H1 (cell line): ENCODE results near the gene SLC6A8. TPM values are rescaled to one million over a fixed set of nuclear protein-coding genes. Genes with fewer than 3 reads are reported as not detected.

Experiments
- CTCF ChIA-PET: fragments of 300-600 bp; sonication (Branson Sonifier 250); formaldehyde crosslinking; loops from one replicate; lab custom pipeline; 2021; ENCODE audit not compliant: partially characterized antibody; lab: Charles Lee
- POLR2A ChIA-PET: fragments of 300-600 bp; sonication (Branson Sonifier 250); formaldehyde crosslinking; loops from one replicate; lab custom pipeline; 2021; ENCODE audit warnings: inconsistent platforms; ENCODE audit not compliant: partially characterized antibody; lab: Charles Lee
- DNase-seq, 2 experiments: peaks; one replicate each; pipeline versions ENCODE4 v3.0.0 to v3.0.0-alpha.2; 2010 to 2022; ENCODE audit warnings: low spot score in 2 of 2, low read depth in 1 of 2, mixed read lengths in 1 of 2
- FAIRE-seq: peaks from 2 replicates; lab custom pipeline; 2011; peaks lifted over from hg19 to GRCh38; lab: Jason Lieb, UNC
- H2AFZ ChIP-seq: 2 replicates; pipeline ENCODE4 v1.8.1; 2012; ENCODE audit warnings: low read length, inconsistent platforms
- H2AK5ac ChIP-seq: 2 replicates; pipeline ENCODE4 v1.6.1; 2013; ENCODE audit warnings: low read depth, low read length
- H2BK120ac ChIP-seq: replicated peaks from 2 replicates; pipeline ENCODE3; 2013; ENCODE audit warnings: low read depth, low read length, inconsistent platforms
- H2BK12ac ChIP-seq: 2 replicates; pipeline ENCODE4 v1.6.1; 2013; ENCODE audit warnings: low read depth, low read length
- H2BK15ac ChIP-seq: 2 replicates; pipeline ENCODE4 v1.6.1; 2013; ENCODE audit warnings: low read length
- H2BK20ac ChIP-seq: 2 replicates; pipeline ENCODE4 v1.6.1; 2013; ENCODE audit warnings: low read length
- H2BK5ac ChIP-seq: 2 replicates; pipeline ENCODE4 v1.6.1; 2013; ENCODE audit warnings: low read depth, low read length
- H3K14ac ChIP-seq: 2 replicates; pipeline ENCODE4 v1.6.1; 2013; ENCODE audit warnings: inconsistent platforms; ENCODE audit not compliant: insufficient read length
- H3K18ac ChIP-seq: 2 replicates; pipeline ENCODE4 v1.6.1; 2013; ENCODE audit warnings: low read length; ENCODE audit errors: extremely low read depth
- H3K23ac ChIP-seq: 2 replicates; pipeline ENCODE4 v1.6.1; 2013; ENCODE audit warnings: inconsistent platforms; ENCODE audit not compliant: insufficient read length
- H3K23me2 ChIP-seq: 2 replicates; pipeline ENCODE4 v1.6.1; 2013; ENCODE audit warnings: low read depth, low read length
- H3K27ac ChIP-seq: 2 replicates; pipeline ENCODE4 v1.6.1; 2011; ENCODE audit warnings: low read depth, low read length, inconsistent platforms
- H3K27me3 ChIP-seq, 4 experiments: replicated peaks in 1 of 4; 1 replicate in 1 of 4; 2 replicates in 3 of 4; pipeline versions ENCODE4 v1.6.1 to v1.8.1; 2011 to 2013; ENCODE audit warnings: low read length in 3 of 4, mild to moderate bottlenecking in 3 of 4, inconsistent platforms in 2 of 4, mixed read lengths in 2 of 4, moderate library complexity in 1 of 4; ENCODE audit not compliant: control insufficient read depth in 3 of 4, insufficient read depth in 3 of 4; ENCODE audit errors: extremely low read depth in 1 of 4
- H3K36me3 ChIP-seq, 4 experiments: 2 replicates each; pipeline versions ENCODE4 v1.6.1 to v1.8.1; 2011 to 2013; ENCODE audit warnings: mild to moderate bottlenecking in 4 of 4, low read length in 3 of 4, moderate library complexity in 2 of 4, control low read depth in 1 of 4, inconsistent platforms in 1 of 4; ENCODE audit not compliant: insufficient read depth in 4 of 4, control insufficient read depth in 2 of 4
- H3K4ac ChIP-seq: replicated peaks from 2 replicates; pipeline ENCODE3; 2013; ENCODE audit warnings: low read length, low read depth, mixed read lengths, inconsistent platforms; ENCODE audit not compliant: insufficient read length
- H3K4me1 ChIP-seq, 4 experiments: replicated peaks in 1 of 4; 1 replicate in 1 of 4; 2 replicates in 3 of 4; pipeline versions ENCODE4 v1.6.1 to v1.8.1; 2011 to 2013; ENCODE audit warnings: low read length in 3 of 4, inconsistent platforms in 2 of 4, mixed read lengths in 1 of 4; ENCODE audit not compliant: insufficient read depth in 4 of 4, control insufficient read depth in 3 of 4
- H3K4me2 ChIP-seq, 2 experiments: 2 replicates each; pipeline versions ENCODE4 v1.6.1 to v1.8.1; 2011 to 2013; ENCODE audit warnings: low read depth in 2 of 2, low read length in 2 of 2, control low read depth in 1 of 2, inconsistent platforms in 1 of 2, mild to moderate bottlenecking in 1 of 2; ENCODE audit not compliant: insufficient read depth in 1 of 2
- H3K4me3 ChIP-seq, 4 experiments: fragments of 200-600, 300-600 bp in 1 of 4; sonication (generic), shearing (Covaris generic), sonication (Bioruptor Twin) in 1 of 4; 2 replicates each; pipeline versions ENCODE4 v1.5.1 to v1.8.1; 2011 to 2016; ENCODE audit warnings: low read length in 4 of 4, low read depth in 3 of 4, control low read depth in 2 of 4, inconsistent platforms in 2 of 4, mild to moderate bottlenecking in 2 of 4, mixed read lengths in 1 of 4, moderate library complexity in 1 of 4; ENCODE audit not compliant: insufficient read depth in 2 of 4; ENCODE audit errors: extremely low read depth in 1 of 4
- H3K56ac ChIP-seq: replicated peaks from 2 replicates; pipeline ENCODE3; 2013; ENCODE audit warnings: low read depth, mild to moderate bottlenecking, mixed read lengths, low read length, inconsistent platforms; ENCODE audit not compliant: insufficient read length
- H3K79me1 ChIP-seq: 2 replicates; pipeline ENCODE4 v1.6.1; 2013; ENCODE audit warnings: low read depth, low read length, control low read depth
- H3K79me2 ChIP-seq, 2 experiments: 2 replicates each; pipeline versions ENCODE4 v1.6.1 to v1.8.1; 2012 to 2013; ENCODE audit warnings: low read length in 2 of 2, mild to moderate bottlenecking in 2 of 2, inconsistent platforms in 1 of 2; ENCODE audit not compliant: insufficient read depth in 2 of 2, control insufficient read depth in 1 of 2
- H3K9ac ChIP-seq, 4 experiments: replicated peaks in 1 of 4; 1 replicate in 1 of 4; 2 replicates in 3 of 4; pipeline versions ENCODE4 v1.6.1 to v1.8.1; 2011 to 2013; ENCODE audit warnings: low read depth in 3 of 4, low read length in 3 of 4, control low read depth in 2 of 4, mild to moderate bottlenecking in 2 of 4, moderate library complexity in 2 of 4, inconsistent platforms in 1 of 4; ENCODE audit errors: extremely low read depth in 1 of 4
- H3K9me3 ChIP-seq, 2 experiments: 2 replicates each; pipeline versions ENCODE4 v1.6.1 to v1.8.1; 2012 to 2013; ENCODE audit warnings: mild to moderate bottlenecking in 2 of 2, moderate library complexity in 2 of 2, control low read depth in 1 of 2, inconsistent platforms in 1 of 2, low read depth in 1 of 2, low read length in 1 of 2, mixed read lengths in 1 of 2; ENCODE audit not compliant: insufficient read depth in 2 of 2
- H4K20me1 ChIP-seq, 2 experiments: replicated peaks in 1 of 2; 2 replicates each; pipeline versions ENCODE3 to v1.8.1; 2011 to 2013; ENCODE audit warnings: inconsistent platforms in 2 of 2, low read length in 2 of 2, mild to moderate bottlenecking in 1 of 2; ENCODE audit not compliant: insufficient read depth in 2 of 2, control insufficient read depth in 1 of 2
- H4K5ac ChIP-seq: 2 replicates; pipeline ENCODE4 v1.6.1; 2013; ENCODE audit warnings: low read length, low read depth, mixed read lengths, inconsistent platforms; ENCODE audit not compliant: insufficient read length
- H4K8ac ChIP-seq: 2 replicates; pipeline ENCODE4 v1.8.0; 2013; ENCODE audit warnings: mild to moderate bottlenecking, moderate library complexity, low read length, inconsistent platforms; ENCODE audit not compliant: insufficient read depth; ENCODE audit errors: extremely low read depth
- H4K91ac ChIP-seq: replicated peaks from 2 replicates; pipeline ENCODE3; 2013; ENCODE audit warnings: low read length, mixed read lengths, inconsistent platforms; ENCODE audit not compliant: insufficient read length
- BRCA1 ChIP-seq: IDR thresholded peaks from 2 replicates; pipeline ENCODE4 v1.6.1; 2012; ENCODE audit warnings: low read depth, low read length, improper control_type of control experiment
- CBX5 ChIP-seq: fragments of 300-800, 300-1000 bp; sonication (generic); IDR thresholded peaks from 2 replicates; pipeline ENCODE4 v1.7.1; 2016; ENCODE audit warnings: antibody characterized with exemption, low read length, low read depth
- CTBP2 ChIP-seq: IDR thresholded peaks from 2 replicates; pipeline ENCODE4 v1.7.0; 2011; ENCODE audit warnings: borderline replicate concordance, mild to moderate bottlenecking, moderate library complexity, mixed read lengths, low read length; ENCODE audit not compliant: insufficient read depth, insufficient read length
- EGR1 ChIP-seq: IDR thresholded peaks from 2 replicates; pipeline ENCODE4 v1.6.1; 2011; ENCODE audit warnings: low read depth, low read length, borderline replicate concordance
- GABPA ChIP-seq: IDR thresholded peaks from 2 replicates; pipeline ENCODE4 v1.6.1; 2011; ENCODE audit warnings: mild to moderate bottlenecking, low read length, moderate library complexity, borderline replicate concordance; ENCODE audit not compliant: insufficient read depth
- RNF2 ChIP-seq: fragments of 200-900, 300-1000 bp; sonication (generic); IDR thresholded peaks from 2 replicates; pipeline ENCODE4 v1.7.1; 2016; ENCODE audit warnings: borderline replicate concordance, low read depth, mild to moderate bottlenecking, antibody characterized with exemption, low read length; ENCODE audit not compliant: poor library complexity, severe bottlenecking; ENCODE audit errors: missing control alignments
- SP4 ChIP-seq: IDR thresholded peaks from 2 replicates; pipeline ENCODE4 v1.6.1; 2012; ENCODE audit warnings: low read length, inconsistent platforms
- SRF ChIP-seq: IDR thresholded peaks from 2 replicates; pipeline ENCODE4 v1.6.1; 2011; ENCODE audit warnings: mild to moderate bottlenecking, low read depth, low read length, moderate library complexity
- WGBS, 2 experiments: shearing (Covaris generic) in 1 of 2; methylation state at CpG; one replicate each; pipeline versions ENCODE4 v1.1.6 to v1.1.7; 2013 to 2015; ENCODE audit warnings: low lambda C conversion rate in 2 of 2, mixed read lengths in 2 of 2, inconsistent platforms in 1 of 2, low coverage in 1 of 2, missing lambda C conversion rate in 1 of 2; ENCODE audit not compliant: insufficient replicate concordance in 2 of 2, insufficient coverage in 1 of 2, insufficient read length in 1 of 2; ENCODE audit errors: extremely low coverage in 1 of 2, missing lambda C conversion rate in 1 of 2; 5-methylcytosine and 5-hydroxymethylcytosine counted together
- polyA plus RNA-seq, 7 experiments: library from polyadenylated mRNA; depleted of rRNA in 3 of 7; stranded (reverse) in 5 of 7; unstranded in 2 of 7; fragments of >200 nt in 5 of 7; fragments of 200-250 nt in 2 of 7; gene quantifications; 1 replicate in 5 of 7; 2 replicates in 1 of 7; 4 replicates in 1 of 7; pipeline versions ENCODE4 v1.2.1 to v1.2.3, GENCODE V29; 2011 to 2013; ENCODE audit warnings: missing spikeins in 2 of 7, mixed read lengths in 2 of 7
- total RNA-seq: library from RNA; stranded (reverse); fragmentation: NEBNext Ultra II Directional; extraction: Animal tissue kit (Norgen Biotek cat#: 25700); gene quantifications from 2 replicates; pipeline ENCODE4 v1.2.1, GENCODE V29; 2021
- TF ChIP-seq, protein P1 (sequence below): IDR thresholded peaks from 2 replicates; pipeline ENCODE4 v1.6.1; 2012; ENCODE audit warnings: low read length, inconsistent platforms

Gene SLC6A8
- total and polyA plus RNA-seq, 2 of the 8 experiments (the other 6 are each of a cell fraction or from before 2014, with no cell fraction given) = 87.7 to 94.7 TPM

DNA sequence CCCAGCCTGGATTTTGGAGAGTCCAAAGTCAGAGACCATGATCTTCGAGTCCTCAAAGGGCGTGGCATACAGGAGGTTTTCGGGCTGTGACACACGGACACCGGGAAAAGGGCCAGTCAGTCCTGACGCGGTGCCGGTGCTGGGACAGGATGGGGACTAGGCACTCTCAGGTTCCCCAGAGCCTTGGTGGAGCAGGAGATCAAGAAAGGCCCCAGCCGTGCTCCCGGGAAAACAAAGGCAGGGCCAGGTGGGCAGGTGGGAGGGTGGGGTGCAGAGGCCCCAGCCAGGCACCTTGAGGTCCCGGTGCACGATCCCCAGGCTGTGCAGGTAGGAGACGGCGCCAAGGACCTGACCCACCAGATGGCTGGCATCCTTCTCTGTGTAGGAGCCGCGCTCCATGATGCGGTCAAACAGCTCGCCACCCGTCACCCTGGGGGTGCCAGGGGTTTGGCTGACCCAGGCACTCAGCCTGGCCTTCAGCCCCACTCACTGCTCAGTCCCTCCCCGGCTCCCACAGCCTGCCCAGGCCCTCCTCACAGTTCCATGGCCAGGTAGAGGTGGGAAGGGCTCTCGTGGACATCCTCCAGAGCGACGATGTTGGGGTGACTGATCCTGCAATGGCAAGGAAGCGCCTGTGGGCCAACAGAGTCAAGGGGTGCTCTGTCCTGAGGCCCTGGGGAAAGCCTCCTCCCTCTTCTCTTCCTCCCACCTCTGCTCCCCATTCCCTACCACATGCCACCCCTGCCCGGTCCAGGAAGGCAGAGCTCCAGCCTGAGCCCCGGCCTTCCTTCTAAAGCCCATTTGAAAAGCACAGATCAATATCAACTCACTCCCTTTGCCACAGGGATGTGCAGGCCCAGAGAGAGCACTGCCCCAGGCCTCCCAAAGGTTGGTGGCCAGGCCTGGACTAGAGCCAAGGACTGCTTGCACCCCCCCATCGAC is 15.9 kb upstream of the SLC6A8 start:
- H3K79me1 ChIP-seq = no peaks in the 10 kb centered on the region
- H3K27me3 ChIP-seq = peaks cover 0 to 2% (median under 1%) of the 10 kb centered on the region in 4 experiments; a peak in 2 of 7 replicates
- no peak overlapping the region for H3K56ac ChIP-seq
- no peak overlapping the region for H2BK5ac ChIP-seq
- DNase-seq (no peak), FAIRE-seq (no peak)
- no peak overlapping the region for H2AFZ ChIP-seq
- no peak overlapping the region for H2AK5ac ChIP-seq
- H3K27ac ChIP-seq = no peak overlapping the region
- H3K14ac ChIP-seq = no peak overlapping the region
- no peaks in the 10 kb centered on the region; the same call in 1 of the 2 replicates for H3K23me2 ChIP-seq
- WGBS, 2 experiments = 90% methylated on average over 22 of the region's 27 CpGs; no CpG with 5 or more reads in 1 of the 2 experiments
- H3K4ac ChIP-seq = no peak overlapping the region
- no peak overlapping the region for H4K5ac ChIP-seq
- CTCF ChIA-PET = interaction anchor here (1.2 to 28.7 kb wide), 4 partner anchors 12 to 95 kb away, joined by 3 to 408 read pairs (median 6); partner anchors contain the start of gene DUSP9
- no peak overlapping the region for H2BK15ac ChIP-seq
- no peak overlapping the region for H3K18ac ChIP-seq
- H2BK12ac ChIP-seq = no peak overlapping the region
- H3K36me3 ChIP-seq = no peaks in the 10 kb centered on the region
- no peak overlapping the region for H3K4me3 ChIP-seq
- H4K20me1 ChIP-seq = no peaks in the 10 kb centered on the region
- H3K4me1 ChIP-seq = peaks cover 0 to 8% (median 2%) of the 10 kb centered on the region in 4 experiments; a peak in 4 of 7 replicates
- H4K8ac ChIP-seq = no peak overlapping the region
- H3K9ac ChIP-seq = no peak overlapping the region
- no peak overlapping the region for H2BK20ac ChIP-seq
- no peak overlapping the region for H4K91ac ChIP-seq
- H3K79me2 ChIP-seq = no peaks in the 10 kb centered on the region
- POLR2A ChIA-PET = no interaction called here
- H3K23ac ChIP-seq = no peak overlapping the region
- H3K9me3 ChIP-seq = no peaks in the 10 kb centered on the region
- no peak overlapping the region for H2BK120ac ChIP-seq
- no peak overlapping the region for H3K4me2 ChIP-seq
- TF ChIP-seq CBX5 (no peak), CTBP2 (no peak), SRF (no peak), RNF2 (no peak), EGR1 (no peak), BRCA1 (no peak), SP4 (no peak), GABPA (no peak)
- TF ChIP-seq, protein P1, sequence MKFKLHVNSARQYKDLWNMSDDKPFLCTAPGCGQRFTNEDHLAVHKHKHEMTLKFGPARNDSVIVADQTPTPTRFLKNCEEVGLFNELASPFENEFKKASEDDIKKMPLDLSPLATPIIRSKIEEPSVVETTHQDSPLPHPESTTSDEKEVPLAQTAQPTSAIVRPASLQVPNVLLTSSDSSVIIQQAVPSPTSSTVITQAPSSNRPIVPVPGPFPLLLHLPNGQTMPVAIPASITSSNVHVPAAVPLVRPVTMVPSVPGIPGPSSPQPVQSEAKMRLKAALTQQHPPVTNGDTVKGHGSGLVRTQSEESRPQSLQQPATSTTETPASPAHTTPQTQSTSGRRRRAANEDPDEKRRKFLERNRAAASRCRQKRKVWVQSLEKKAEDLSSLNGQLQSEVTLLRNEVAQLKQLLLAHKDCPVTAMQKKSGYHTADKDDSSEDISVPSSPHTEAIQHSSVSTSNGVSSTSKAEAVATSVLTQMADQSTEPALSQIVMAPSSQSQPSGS = no peak
